Measurements from ENCODE around the gene YWHAE.
"Not testable (repeated sequence)": the region's sequence is repeated elsewhere in the genome, so short reads cannot be mapped to it uniquely, and the experiment has no call there.

Gene YWHAE

GRCh38 chr17:1324201-1324771 lies 75.7 kb downstream of the YWHAE start:
- DNase-seq, result peak; percentile 4

DNA sequence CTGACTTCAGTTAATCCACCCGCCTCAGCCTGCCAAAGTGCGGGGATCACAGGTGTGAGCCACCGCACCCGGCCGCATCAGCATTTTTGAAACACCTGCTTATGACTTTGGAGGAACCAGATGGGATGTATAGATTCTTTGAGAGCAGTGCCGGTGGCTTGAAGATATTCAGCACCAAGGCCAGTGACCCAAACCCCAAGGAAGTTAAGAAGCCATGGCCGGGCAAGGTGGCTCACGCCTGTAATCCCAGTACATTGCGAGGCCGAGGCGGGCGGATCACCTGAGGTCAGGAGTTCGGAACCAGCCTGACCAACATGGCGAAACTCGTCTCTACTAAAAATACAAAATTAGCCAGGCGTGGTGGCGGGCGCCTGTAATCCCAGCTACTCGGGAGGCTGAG lies 76.7 kb downstream of the YWHAE start:
- DNase-seq, result peak; percentile 1

- peak; percentile 52 for DNase-seq
Observed at GRCh38 chr17:1322480-1322879, 77.5 kb downstream of the YWHAE start.

- DNase-seq, result peak; percentile 91
Observed at GRCh38 chr17:1322014-1322428, 78.0 kb downstream of the YWHAE start.

DNA sequence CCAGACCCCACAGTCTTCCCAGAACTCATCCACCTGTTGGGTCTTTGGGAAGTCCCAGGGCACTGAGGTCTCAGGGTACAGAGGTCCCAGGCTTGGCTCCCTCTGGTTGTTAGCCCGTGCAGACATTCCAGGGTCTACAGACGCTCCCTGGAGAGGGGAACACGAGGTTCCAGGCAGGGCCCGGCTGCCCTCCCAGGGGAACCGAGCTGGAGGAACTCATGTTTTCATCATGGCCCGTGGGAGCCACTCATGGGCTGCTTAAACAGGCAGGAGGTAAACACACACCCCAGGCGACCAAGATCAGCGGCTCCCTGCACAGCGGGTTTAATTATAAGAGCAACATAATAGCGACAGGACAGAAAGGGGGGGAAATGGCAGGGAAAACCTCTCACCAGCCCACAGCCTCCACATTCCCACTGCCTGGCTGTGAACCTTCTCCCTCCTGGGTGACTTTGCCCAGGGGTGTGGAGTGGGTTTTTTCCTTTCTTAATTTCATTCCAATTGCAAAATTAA lies 84.1 kb downstream of the YWHAE start:
- DNase-seq, result no peak

GRCh38 chr17:1315409-1315808 lies 84.6 kb downstream of the YWHAE start:
- no peak for DNase-seq

DNA sequence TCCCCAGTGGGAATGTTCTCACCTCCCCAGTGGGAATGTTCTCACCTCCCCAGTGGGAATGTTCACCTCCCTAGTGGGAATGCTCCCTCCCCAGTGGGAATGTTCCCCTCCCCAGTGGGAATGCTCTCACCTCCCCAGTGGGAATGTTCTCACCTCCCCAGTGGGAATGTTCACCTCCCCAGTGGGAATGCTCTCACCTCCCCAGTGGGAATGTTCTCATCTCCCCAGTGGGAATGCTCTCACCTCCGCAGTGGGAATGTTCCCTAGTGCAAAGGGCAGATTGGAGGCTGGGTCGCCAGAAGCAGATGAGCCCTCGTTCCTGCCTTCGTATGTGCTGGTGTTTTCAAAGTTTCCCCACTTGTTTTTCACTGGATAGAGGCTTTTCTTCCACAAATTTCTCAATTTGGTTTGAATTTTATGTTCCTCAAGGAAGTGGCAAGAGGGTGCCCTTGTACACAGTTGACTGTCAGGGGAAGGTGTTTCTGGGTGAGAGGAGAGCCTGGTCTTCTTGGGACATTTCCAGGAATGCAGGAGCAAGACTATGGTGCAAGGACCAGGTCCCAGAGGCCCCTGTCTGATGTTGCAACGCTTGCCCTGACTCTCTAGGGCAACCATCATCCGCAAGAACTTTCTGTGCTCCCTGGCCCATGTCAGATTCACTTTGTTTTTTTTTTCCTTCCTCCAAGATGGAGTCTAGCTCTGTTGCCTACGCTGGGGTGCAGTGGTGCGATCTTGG lies 86.6 kb downstream of the YWHAE start:
- no peak for DNase-seq

DNA sequence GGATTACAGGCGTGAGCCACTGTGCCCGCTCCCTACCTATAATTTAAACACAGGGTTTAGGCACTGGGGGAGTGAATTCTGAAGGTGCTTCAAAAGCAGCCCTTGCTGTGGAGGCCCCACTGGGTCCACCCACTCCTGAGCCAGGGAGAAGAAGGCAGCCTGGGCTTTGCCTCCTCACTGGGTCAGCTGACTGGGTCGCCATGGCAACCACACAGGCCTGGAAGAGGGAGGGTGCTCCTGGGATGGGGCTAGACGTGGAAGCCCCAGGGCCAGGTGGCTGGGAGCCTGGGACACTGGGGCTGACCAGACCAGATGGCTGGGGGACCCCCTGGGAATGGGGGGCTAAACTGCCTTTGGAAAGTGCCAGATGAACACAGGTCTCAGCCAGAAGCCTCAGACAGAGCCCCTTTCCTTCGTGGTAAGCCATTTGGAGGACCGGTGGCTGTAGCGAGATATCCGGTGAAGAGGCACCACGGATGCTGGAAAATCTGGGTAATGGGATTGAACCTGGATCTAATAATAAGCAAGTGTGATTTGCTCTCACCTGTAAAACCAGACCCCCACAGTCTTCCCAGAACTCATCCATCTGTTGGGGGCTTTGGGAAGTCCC lies 87.7 kb downstream of the YWHAE start:
- peak; percentile 4 for DNase-seq

GRCh38 chr17:1307829-1308228 lies 92.2 kb downstream of the YWHAE start:
- not testable (repeated sequence) for DNase-seq

- no peak for DNase-seq
Observed at GRCh38 chr17:1304962-1305563, 95.0 kb downstream of the YWHAE start.

DNA sequence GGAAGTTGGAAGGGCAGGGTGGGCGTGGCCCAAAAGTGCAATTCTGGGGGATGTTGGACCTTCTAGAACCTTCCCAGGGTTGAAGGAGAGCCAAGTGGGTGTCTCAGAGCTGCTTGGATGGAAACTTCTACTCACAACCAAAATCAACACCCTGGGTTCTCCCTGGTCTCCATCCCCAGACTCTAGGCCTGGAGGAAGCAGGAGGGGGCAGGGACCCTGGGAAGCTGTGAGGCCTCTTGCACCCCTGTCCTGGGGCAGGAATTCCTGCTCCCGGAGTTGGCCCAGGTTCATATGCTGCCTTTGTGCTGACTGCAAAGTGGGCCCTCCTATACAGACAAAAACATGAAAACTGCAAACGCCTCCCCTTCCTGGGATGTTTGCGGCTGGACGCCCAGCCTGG lies 95.5 kb downstream of the YWHAE start:
- DNase-seq, result no peak

DNA sequence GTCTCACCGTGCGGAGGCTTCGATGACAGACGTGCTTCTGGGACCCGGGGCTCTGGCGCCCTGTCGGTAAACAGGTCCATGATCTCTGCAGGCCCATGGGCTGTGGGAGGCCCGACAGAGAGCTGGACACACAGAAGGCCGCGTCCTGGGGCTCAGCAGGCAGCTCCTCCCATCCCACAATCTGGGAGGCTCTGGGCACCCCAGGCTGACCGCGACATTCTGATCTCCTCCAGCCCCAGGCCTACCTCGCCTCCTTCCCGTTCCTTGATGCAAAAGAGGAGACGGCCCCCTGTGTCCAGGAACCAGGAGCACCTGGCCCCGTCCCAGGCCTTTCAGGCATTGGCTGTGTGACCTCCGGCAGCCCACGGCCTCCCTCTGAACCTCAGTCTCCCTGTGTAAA lies 97.3 kb downstream of the YWHAE start:
- no peak for DNase-seq

GRCh38 chr17:1301546-1301945 lies 98.5 kb downstream of the YWHAE start:
- DNase-seq, result no peak

DNA sequence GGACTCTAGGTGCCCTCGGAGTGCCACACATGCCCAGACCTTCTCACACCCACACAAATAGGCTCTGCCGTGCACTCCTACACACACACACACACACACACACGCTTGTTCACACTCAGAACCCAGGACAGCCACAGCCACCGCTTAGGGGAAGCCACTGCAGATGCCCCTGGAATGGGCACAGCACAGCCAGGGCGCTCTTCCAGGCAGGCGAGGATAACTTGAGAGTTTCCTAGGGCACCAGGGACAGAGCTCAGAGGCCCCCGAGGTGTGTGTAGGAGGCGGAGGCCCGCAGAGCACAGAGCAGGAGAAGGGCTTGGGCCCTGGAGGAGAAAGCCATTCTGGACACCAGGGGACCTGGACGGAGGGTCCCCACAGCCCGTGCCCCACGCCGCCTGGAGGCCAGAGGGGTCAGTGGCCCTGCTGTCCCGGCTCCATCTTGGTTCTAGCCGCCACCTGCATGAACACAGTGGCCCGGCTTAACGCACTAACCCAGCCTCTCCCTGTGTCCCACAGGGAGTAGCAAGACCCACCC lies 99.6 kb downstream of the YWHAE start:
- DNase-seq, result no peak

DNA sequence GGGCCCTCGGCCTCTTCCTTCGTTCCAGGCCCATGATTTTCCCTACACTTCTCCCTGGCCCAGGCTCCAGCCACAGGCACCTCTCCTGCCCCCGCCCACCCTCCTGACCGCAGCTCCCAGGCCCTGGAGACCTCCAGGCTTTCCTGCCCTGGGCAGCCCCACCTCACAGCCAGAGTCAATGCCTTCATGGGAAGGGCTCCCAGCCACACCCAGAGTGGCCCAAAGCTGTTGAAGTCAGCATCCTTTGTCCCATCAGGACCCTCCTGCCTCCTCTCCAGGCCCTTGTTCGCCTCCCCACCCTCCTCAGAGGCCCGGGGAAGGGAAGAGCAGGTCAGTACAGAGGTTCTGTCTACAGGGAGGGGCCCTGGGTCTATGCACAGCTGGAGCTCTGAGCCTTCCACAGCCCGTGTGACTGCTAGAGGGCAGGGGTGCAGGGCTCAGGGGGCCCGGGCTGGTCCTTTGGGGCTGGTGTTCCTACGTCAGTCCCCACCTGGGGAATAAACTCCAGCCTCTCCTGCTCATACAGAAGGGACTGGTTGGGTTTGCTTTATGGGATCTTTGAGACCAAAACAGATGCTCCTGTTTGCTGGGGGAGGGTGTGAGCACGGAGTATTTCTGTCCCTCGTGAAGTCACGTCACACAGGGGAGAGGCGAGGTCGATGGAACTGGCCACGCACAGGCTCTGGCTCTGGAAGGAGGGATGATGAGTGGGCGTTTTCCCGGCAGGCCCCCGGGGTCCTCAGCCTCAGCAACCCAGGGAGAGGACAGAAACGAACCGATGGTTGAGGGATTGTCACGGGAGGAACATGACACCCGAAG lies 100.3 kb downstream of the YWHAE start:
- DNase-seq, result no peak

DNA sequence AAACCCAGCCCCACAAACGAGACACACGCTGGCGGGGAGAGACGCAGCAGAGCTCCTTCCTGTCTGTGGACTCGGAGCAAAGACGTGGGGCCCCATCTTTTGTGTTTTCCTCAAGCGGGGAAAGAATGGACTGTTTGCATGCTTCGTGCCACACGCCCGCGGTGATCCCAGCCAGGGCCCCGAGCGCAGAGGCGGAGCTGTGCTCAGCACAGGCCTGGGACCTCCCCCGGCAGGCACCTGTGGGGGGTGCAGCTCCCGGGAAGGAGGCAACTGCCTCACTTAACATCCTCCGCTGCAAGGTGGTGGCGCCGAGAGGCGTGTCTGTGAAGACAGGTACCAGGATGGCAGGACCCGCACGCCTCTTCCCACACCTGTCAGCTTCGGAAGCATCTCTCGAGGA lies 101.4 kb downstream of the YWHAE start:
- no peak for DNase-seq

Data from OCI-M1 (cell line).